Prostate gland (tissue), 2 donors: ENCODE measurements around the gene AGK.

Experiments
- POLR2A ChIP-seq: fragments of 450-650 bp; IDR thresholded peaks from one replicate; pipeline ENCODE4 v1.6.1; 2016; ENCODE audit warnings: antibody characterized with exemption, mild to moderate bottlenecking
- POLR2AphosphoS5 ChIP-seq: sonication (generic); formaldehyde crosslinking; IDR thresholded peaks from one replicate; pipeline ENCODE4 v1.6.1; 2017; ENCODE audit warnings: antibody characterized with exemption
- TF ChIP-seq, protein P1 (sequence below), 4 experiments: fragments of 200-600 bp in 2 of 4; fragments of 450-650 bp in 2 of 4; sonication (generic) in 2 of 4; IDR thresholded peaks; 1 replicate in 3 of 4; 2 replicates in 1 of 4; pipeline ENCODE4 v1.5.1; 2016 to 2019; ENCODE audit warnings: antibody characterized with exemption in 4 of 4, mild to moderate bottlenecking in 2 of 4, moderate library complexity in 2 of 4

- TF ChIP-seq POLR2A (no peak), POLR2AphosphoS5 (no peak)
- TF ChIP-seq, protein P1, sequence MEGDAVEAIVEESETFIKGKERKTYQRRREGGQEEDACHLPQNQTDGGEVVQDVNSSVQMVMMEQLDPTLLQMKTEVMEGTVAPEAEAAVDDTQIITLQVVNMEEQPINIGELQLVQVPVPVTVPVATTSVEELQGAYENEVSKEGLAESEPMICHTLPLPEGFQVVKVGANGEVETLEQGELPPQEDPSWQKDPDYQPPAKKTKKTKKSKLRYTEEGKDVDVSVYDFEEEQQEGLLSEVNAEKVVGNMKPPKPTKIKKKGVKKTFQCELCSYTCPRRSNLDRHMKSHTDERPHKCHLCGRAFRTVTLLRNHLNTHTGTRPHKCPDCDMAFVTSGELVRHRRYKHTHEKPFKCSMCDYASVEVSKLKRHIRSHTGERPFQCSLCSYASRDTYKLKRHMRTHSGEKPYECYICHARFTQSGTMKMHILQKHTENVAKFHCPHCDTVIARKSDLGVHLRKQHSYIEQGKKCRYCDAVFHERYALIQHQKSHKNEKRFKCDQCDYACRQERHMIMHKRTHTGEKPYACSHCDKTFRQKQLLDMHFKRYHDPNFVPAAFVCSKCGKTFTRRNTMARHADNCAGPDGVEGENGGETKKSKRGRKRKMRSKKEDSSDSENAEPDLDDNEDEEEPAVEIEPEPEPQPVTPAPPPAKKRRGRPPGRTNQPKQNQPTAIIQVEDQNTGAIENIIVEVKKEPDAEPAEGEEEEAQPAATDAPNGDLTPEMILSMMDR (IDR thresholded peaks at IDR 0.05), result no peak
Observed at GRCh38 chr7:141664450-141664849, 113.2 kb downstream of the AGK start.
